PC-9 (cell line): Measurements from ENCODE around the gene CDH13. TPM values are rescaled to one million over a fixed set of nuclear protein-coding genes. Genes with fewer than 3 reads are reported as not detected.

Source experiments
- BruUV-seq: library from RNA; stranded (reverse); fragments of 400-500 nt; replicated peaks from 2 replicates; lab custom pipeline; 2021; lab: Mats Ljungman, UMichigan
- CTCF ChIA-PET: fragments of 300-600 bp; sonication (Branson Sonifier 250); formaldehyde crosslinking; loops from one replicate; lab custom pipeline; 2022; ENCODE audit warnings: antibody characterized with exemption; lab: Charles Lee
- POLR2A ChIA-PET: fragments of 300-600 bp; sonication (Branson Sonifier 250); formaldehyde crosslinking; loops from one replicate; lab custom pipeline; 2022; ENCODE audit warnings: antibody characterized with exemption; ENCODE audit not compliant: unreplicated experiment; lab: Charles Lee
- DNase-seq, 2 experiments: peaks; one replicate each; pipeline versions ENCODE4 v3.0.0 to v3.0.0-alpha.2; 2015 to 2022; ENCODE audit warnings: mixed read lengths in 1 of 2
- H2AFZ ChIP-seq: fragments of 200-600 bp; sonication (generic); 2 replicates; pipeline ENCODE4 v1.8.1; 2017; ENCODE audit warnings: antibody characterized with exemption
- H3F3A ChIP-seq: fragments of 200-600 bp; sonication (generic); 2 replicates; pipeline ENCODE4 v1.8.1; 2017; ENCODE audit warnings: antibody characterized with exemption, mild to moderate bottlenecking, low read depth; ENCODE audit not compliant: insufficient read depth
- H3K27ac ChIP-seq: fragments of 200-600 bp; sonication (generic); 2 replicates; pipeline ENCODE4 v1.6.1; 2016; ENCODE audit warnings: mixed run types
- H3K27me3 ChIP-seq: fragments of 200-600 bp; sonication (generic); 2 replicates; pipeline ENCODE4 v1.6.1; 2016; ENCODE audit warnings: low read depth, mixed run types; ENCODE audit not compliant: insufficient read depth
- H3K36me3 ChIP-seq: fragments of 200-600 bp; sonication (generic); 2 replicates; pipeline ENCODE4 v1.6.1; 2016; ENCODE audit warnings: low read depth, mixed run types
- H3K4me1 ChIP-seq: fragments of 200-600 bp; sonication (generic); replicated peaks from 2 replicates; pipeline ENCODE4 v1.6.1; 2016; ENCODE audit warnings: mixed run types; ENCODE audit not compliant: insufficient read depth
- H3K4me2 ChIP-seq: fragments of 200-600 bp; sonication (generic); 2 replicates; pipeline ENCODE4 v1.6.1; 2017; ENCODE audit warnings: mixed run types
- H3K4me3 ChIP-seq: fragments of 200-600 bp; sonication (generic); 2 replicates; pipeline ENCODE4 v1.6.1; 2016; ENCODE audit warnings: mixed run types
- H3K79me2 ChIP-seq: fragments of 200-600 bp; sonication (generic); 2 replicates; pipeline ENCODE4 v1.6.1; 2017; ENCODE audit warnings: low read depth, mixed run types
- H3K9me2 ChIP-seq: fragments of 200-600 bp; sonication (generic); 2 replicates; pipeline ENCODE4 v1.8.1; 2017; ENCODE audit warnings: mild to moderate bottlenecking; ENCODE audit not compliant: insufficient read depth
- H3K9me3 ChIP-seq: fragments of 200-600 bp; sonication (generic); 2 replicates; pipeline ENCODE4 v1.8.1; 2016; ENCODE audit warnings: low read depth; ENCODE audit not compliant: insufficient read depth
- H4K20me1 ChIP-seq: fragments of 200-600 bp; sonication (generic); 2 replicates; pipeline ENCODE4 v1.8.1; 2017; ENCODE audit not compliant: insufficient read depth
- CTCF ChIP-seq: fragments of 200-600 bp; sonication (generic); conservative IDR thresholded peaks from 2 replicates; pipeline ENCODE4 v1.6.1; 2017; ENCODE audit warnings: mixed run types, antibody characterized with exemption, mild to moderate bottlenecking, moderate library complexity
- EZH2 ChIP-seq: fragments of 200-600 bp; sonication (generic); IDR thresholded peaks from 2 replicates; pipeline ENCODE4 v1.8.0; 2017; ENCODE audit warnings: antibody characterized with exemption, low read depth
- intact Hi-C: fragments of 100-400 bp; cut with micrococcal nuclease; formaldehyde crosslinking; loops from one replicate; pipeline ENCODE4 v1.10.0; 2022; ENCODE audit not compliant: unreplicated experiment
- total RNA-seq: library from RNA; stranded (reverse); gene quantifications from 2 replicates; pipeline ENCODE4 v1.2.3, GENCODE V29; 2021

Gene CDH13
- total RNA-seq, 1 experiment from 2014 or later: 0.24 TPM

- intact Hi-C loops: no loop called here
- Histone ChIP-seq H3K9me2 (no peaks in the 10 kb centered on the region), H3K36me3 (no peaks in the 10 kb centered on the region), H3K27me3 (peaks cover 82% of the 10 kb centered on the region), H3K27ac (no peak overlapping the region), H3F3A (no peaks in the 10 kb centered on the region), H3K4me1 (no peaks in the 10 kb centered on the region), H4K20me1 (no peaks in the 10 kb centered on the region; the same call in 1 of the 2 replicates), H2AFZ (no peak overlapping the region), H3K4me3 (no peak overlapping the region), H3K4me2 (no peak overlapping the region), H3K9me3 (no peaks in the 10 kb centered on the region), H3K79me2 (no peaks in the 10 kb centered on the region)
- no TSS peak for BruUV-seq
- CTCF ChIA-PET: no interaction called here
- POLR2A ChIA-PET: no interaction called here
- DNase-seq: no peak
- TF ChIP-seq EZH2 (no peak), CTCF (no peak)
These were observed 488.9 kb downstream of the CDH13 start for GRCh38 chr16:83115491-83116232.

DNA sequence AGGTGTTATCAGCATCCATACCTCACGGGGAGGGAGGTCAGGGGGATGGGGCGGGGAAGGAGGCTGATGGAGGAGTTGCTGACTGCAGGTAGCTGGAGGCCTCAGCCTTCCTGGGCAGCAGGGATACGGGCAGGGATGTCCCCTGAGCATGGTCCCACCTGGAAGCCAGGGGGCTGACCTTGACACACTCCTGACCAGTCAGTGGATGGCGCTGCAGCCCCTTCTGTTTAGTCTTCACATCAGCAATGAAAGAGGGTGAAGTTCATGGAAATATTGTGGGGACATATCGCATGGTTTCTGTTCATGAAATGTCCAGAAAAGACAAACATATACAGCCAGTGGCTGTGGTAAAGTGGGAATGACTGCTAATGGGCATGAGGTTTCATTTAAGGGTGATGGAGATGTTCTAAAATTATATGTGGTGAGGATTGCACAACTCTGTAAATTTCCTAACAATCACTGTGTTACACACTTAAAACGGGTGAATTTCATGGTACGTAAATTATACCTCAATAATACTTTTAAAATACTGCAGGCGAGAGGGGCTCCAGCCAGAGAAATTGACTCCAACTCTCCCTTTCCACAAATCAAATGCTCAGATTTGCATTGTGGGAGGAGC, 489.6 kb downstream of the CDH13 start:
- CTCF ChIA-PET: no interaction called here

GRCh38 chr16:83117810-83118209, 491.0 kb downstream of the CDH13 start:
- intact Hi-C loops: no loop called here
- Histone ChIP-seq H3F3A (no peaks in the 10 kb centered on the region), H3K4me2 (no peak overlapping the region), H3K36me3 (no peaks in the 10 kb centered on the region), H3K27ac (no peak overlapping the region), H4K20me1 (no peaks in the 10 kb centered on the region), H3K27me3 (peaks cover 77% of the 10 kb centered on the region), H2AFZ (no peak overlapping the region), H3K4me3 (no peak overlapping the region), H3K9me3 (no peaks in the 10 kb centered on the region), H3K4me1 (no peaks in the 10 kb centered on the region), H3K9me2 (no peaks in the 10 kb centered on the region), H3K79me2 (no peaks in the 10 kb centered on the region)
- DNase-seq: no peak
- ChIA-PET CTCF (no interaction called here), POLR2A (no interaction called here)
- TF ChIP-seq EZH2 (no peak), CTCF (no peak)
- no TSS peak for BruUV-seq

More for the DNA sequence above, 489.6 kb downstream of the CDH13 start:
- H3K27ac ChIP-seq: no peak overlapping the region
- no peaks in the 10 kb centered on the region for H3K9me3 ChIP-seq
- peaks cover 85% of the 10 kb centered on the region for H3K27me3 ChIP-seq
- H3K36me3 ChIP-seq: no peaks in the 10 kb centered on the region
- no peaks in the 10 kb centered on the region for H3F3A ChIP-seq
- H3K4me1 ChIP-seq: no peaks in the 10 kb centered on the region
- no peak for DNase-seq
- no TSS peak for BruUV-seq
- H4K20me1 ChIP-seq: no peaks in the 10 kb centered on the region; the same call in 1 of the 2 replicates
- POLR2A ChIA-PET: no interaction called here
- H2AFZ ChIP-seq: no peak overlapping the region
- H3K4me3 ChIP-seq: no peak overlapping the region
- no peaks in the 10 kb centered on the region for H3K9me2 ChIP-seq
- TF ChIP-seq EZH2 (no peak), CTCF (no peak)
- intact Hi-C loops: no loop called here
- H3K79me2 ChIP-seq: no peaks in the 10 kb centered on the region
- no peak overlapping the region for H3K4me2 ChIP-seq
